ENCODE measurements around the gene CPLANE1.

GRCh38 chr5:37172957-37173356 lies 76.2 kb downstream of the CPLANE1 start:
- TF ChIP-seq CTCF (optimal IDR thresholded peaks at IDR 0.05 in 1 of 3, IDR thresholded peaks at IDR 0.05 in 1 of 3, conservative IDR thresholded peaks at IDR 0.05 in 1 of 3; ENCODE audit: extremely low read depth in 1 of 3, insufficient read depth in 2 of 3, low read length in 3 of 3) (no peak), EZH2 (IDR thresholded peaks at IDR 0.05; ENCODE audit: low read length) (no peak)
